ENCODE data around the gene PRR12.
"Not testable (repeated sequence)": the region's sequence is repeated elsewhere in the genome, so short reads cannot be mapped to it uniquely, and the experiment has no call there.

The PRR12 gene

GRCh38 chr19:49633273-49633672, 42.3 kb downstream of the PRR12 start:
- not testable (repeated sequence) for H3K27ac ChIP-seq (ENCODE audit: low read depth, low read length); H3K27me3 ChIP-seq (ENCODE audit: control insufficient read depth in 1 of 2, insufficient read depth in 2 of 2, low read length in 2 of 2); H3K9ac ChIP-seq (ENCODE audit: low read depth in 1 of 2, low read length in 2 of 2); H3K9me3 ChIP-seq (ENCODE audit: control insufficient read depth in 1 of 2, low read length in 2 of 2); H3K36me3 ChIP-seq (ENCODE audit: control insufficient read depth in 1 of 2, insufficient read depth in 2 of 2, low read length in 2 of 2); H3K4me3 ChIP-seq (ENCODE audit: low read depth in 1 of 2, low read length in 2 of 2)
- peaks cover 9 to 14% of the 10 kb centered on the region in 2 donors for H3K4me1 ChIP-seq (ENCODE audit: control insufficient read depth in 1 of 2, insufficient read depth in 2 of 2, low read length in 2 of 2)

- Histone ChIP-seq H3K9me3 (ENCODE audit: control insufficient read depth in 1 of 2, low read length in 2 of 2) (no peaks in the 10 kb centered on the region), H3K27ac (ENCODE audit: low read depth, low read length) (no peak overlapping the region), H3K36me3 (ENCODE audit: control insufficient read depth in 1 of 2, insufficient read depth in 2 of 2, low read length in 2 of 2) (no peaks in the 10 kb centered on the region), H3K4me1 (ENCODE audit: control insufficient read depth in 1 of 2, insufficient read depth in 2 of 2, low read length in 2 of 2) (peaks cover 22 to 27% of the 10 kb centered on the region in 2 donors), H3K27me3 (ENCODE audit: control insufficient read depth in 1 of 2, insufficient read depth in 2 of 2, low read length in 2 of 2) (no peaks in the 10 kb centered on the region), H3K9ac (ENCODE audit: low read depth in 1 of 2, low read length in 2 of 2) (no peak overlapping the region), H3K4me3 (ENCODE audit: low read depth in 1 of 2, low read length in 2 of 2) (no peak overlapping the region)
Observed at GRCh38 chr19:49635530-49636232, 44.7 kb downstream of the PRR12 start.

GRCh38 chr19:49636233-49636932, 45.4 kb downstream of the PRR12 start:
- Histone ChIP-seq H3K27ac (ENCODE audit: low read depth, low read length) (no peak overlapping the region), H3K27me3 (ENCODE audit: control insufficient read depth in 1 of 2, insufficient read depth in 2 of 2, low read length in 2 of 2) (no peaks in the 10 kb centered on the region), H3K4me3 (ENCODE audit: low read depth in 1 of 2, low read length in 2 of 2) (no peak overlapping the region), H3K9me3 (ENCODE audit: control insufficient read depth in 1 of 2, low read length in 2 of 2) (no peaks in the 10 kb centered on the region), H3K36me3 (ENCODE audit: control insufficient read depth in 1 of 2, insufficient read depth in 2 of 2, low read length in 2 of 2) (no peaks in the 10 kb centered on the region), H3K9ac (ENCODE audit: low read depth in 1 of 2, low read length in 2 of 2) (no peak overlapping the region), H3K4me1 (ENCODE audit: control insufficient read depth in 1 of 2, insufficient read depth in 2 of 2, low read length in 2 of 2) (peaks cover 20 to 22% of the 10 kb centered on the region in 2 donors)

GRCh38 chr19:49637821-49638738, 47.1 kb downstream of the PRR12 start:
- peak overlapping the region; percentile 30 to 58 for H3K9ac ChIP-seq (ENCODE audit: low read depth in 1 of 2, low read length in 2 of 2)
- H3K4me1 ChIP-seq (ENCODE audit: control insufficient read depth in 1 of 2, insufficient read depth in 2 of 2, low read length in 2 of 2), result peaks cover 25 to 27% of the 10 kb centered on the region in 2 donors
- no peaks in the 10 kb centered on the region for H3K27me3 ChIP-seq (ENCODE audit: control insufficient read depth in 1 of 2, insufficient read depth in 2 of 2, low read length in 2 of 2)
- H3K9me3 ChIP-seq (ENCODE audit: control insufficient read depth in 1 of 2, low read length in 2 of 2), result peaks cover 0 to 2% of the 10 kb centered on the region in 2 donors
- H3K4me3 ChIP-seq (ENCODE audit: low read depth in 1 of 2, low read length in 2 of 2), result peak overlapping the region; percentile 40 to 52
- peak overlapping the region; percentile 41 for H3K27ac ChIP-seq (ENCODE audit: low read depth, low read length)
- H3K36me3 ChIP-seq (ENCODE audit: control insufficient read depth in 1 of 2, insufficient read depth in 2 of 2, low read length in 2 of 2), result no peaks in the 10 kb centered on the region

- Histone ChIP-seq H3K4me1 (ENCODE audit: control insufficient read depth in 1 of 2, insufficient read depth in 2 of 2, low read length in 2 of 2) (peaks cover 34 to 38% of the 10 kb centered on the region in 2 donors), H3K27ac (ENCODE audit: low read depth, low read length) (peak overlapping the region; percentile 76), H3K9me3 (ENCODE audit: control insufficient read depth in 1 of 2, low read length in 2 of 2) (peaks cover 0 to 2% of the 10 kb centered on the region in 2 donors), H3K36me3 (ENCODE audit: control insufficient read depth in 1 of 2, insufficient read depth in 2 of 2, low read length in 2 of 2) (no peaks in the 10 kb centered on the region), H3K4me3 (ENCODE audit: low read depth in 1 of 2, low read length in 2 of 2) (peak overlapping the region; percentile 72 to 74), H3K27me3 (ENCODE audit: control insufficient read depth in 1 of 2, insufficient read depth in 2 of 2, low read length in 2 of 2) (no peaks in the 10 kb centered on the region), H3K9ac (ENCODE audit: low read depth in 1 of 2, low read length in 2 of 2) (peak overlapping the region; percentile 76 to 79)
Observed at GRCh38 chr19:49639401-49640112, 48.6 kb downstream of the PRR12 start.

GRCh38 chr19:49640113-49640898, 49.3 kb downstream of the PRR12 start, which contains the start of gene RRAS:
RRAS (minus strand) TSS chr19:49640143; CDS start chr19:49640098, 45 bp downstream.
- no peaks in the 10 kb centered on the region for H3K27me3 ChIP-seq (ENCODE audit: control insufficient read depth in 1 of 2, insufficient read depth in 2 of 2, low read length in 2 of 2)
- H3K27ac ChIP-seq (ENCODE audit: low read depth, low read length), result peak within 1 kb of the TSS; percentile 99
- peaks cover 34 to 38% of the 10 kb centered on the region in 2 donors for H3K4me1 ChIP-seq (ENCODE audit: control insufficient read depth in 1 of 2, insufficient read depth in 2 of 2, low read length in 2 of 2)
- peaks cover 0 to 2% of the 10 kb centered on the region in 2 donors for H3K9me3 ChIP-seq (ENCODE audit: control insufficient read depth in 1 of 2, low read length in 2 of 2)
- H3K4me3 ChIP-seq (ENCODE audit: low read depth in 1 of 2, low read length in 2 of 2), result peak within 1 kb of the TSS; percentile 72 to 81
- H3K36me3 ChIP-seq (ENCODE audit: control insufficient read depth in 1 of 2, insufficient read depth in 2 of 2, low read length in 2 of 2), result peaks cover 4 to 6% of the 10 kb centered on the region in 2 donors
- peak within 1 kb of the TSS; percentile 92 to 99 for H3K9ac ChIP-seq (ENCODE audit: low read depth in 1 of 2, low read length in 2 of 2)

GRCh38 chr19:49641688-49642491, 50.9 kb downstream of the PRR12 start, which contains the start of gene SCAF1:
SCAF1 (plus strand) TSS chr19:49642209; CDS start chr19:49645027, 2,818 bp downstream.
- H3K36me3 ChIP-seq (ENCODE audit: control insufficient read depth in 1 of 2, insufficient read depth in 2 of 2, low read length in 2 of 2), result peaks cover 8 to 22% of the 10 kb centered on the region in 2 donors
- H3K4me3 ChIP-seq (ENCODE audit: low read depth in 1 of 2, low read length in 2 of 2), result peak within 1 kb of the TSS; percentile 94 to 100
- no peaks in the 10 kb centered on the region for H3K27me3 ChIP-seq (ENCODE audit: control insufficient read depth in 1 of 2, insufficient read depth in 2 of 2, low read length in 2 of 2)
- H3K27ac ChIP-seq (ENCODE audit: low read depth, low read length), result peak within 1 kb of the TSS; percentile 99
- H3K4me1 ChIP-seq (ENCODE audit: control insufficient read depth in 1 of 2, insufficient read depth in 2 of 2, low read length in 2 of 2), result peaks cover 34 to 38% of the 10 kb centered on the region in 2 donors
- H3K9ac ChIP-seq (ENCODE audit: low read depth in 1 of 2, low read length in 2 of 2), result peak within 1 kb of the TSS; percentile 93 to 99
- peaks cover 0 to 2% of the 10 kb centered on the region in 2 donors for H3K9me3 ChIP-seq (ENCODE audit: control insufficient read depth in 1 of 2, low read length in 2 of 2)

- peaks cover 0 to 2% of the 10 kb centered on the region in 2 donors for H3K9me3 ChIP-seq (ENCODE audit: control insufficient read depth in 1 of 2, low read length in 2 of 2)
- peak overlapping the region; percentile 93 to 99 for H3K9ac ChIP-seq (ENCODE audit: low read depth in 1 of 2, low read length in 2 of 2)
- H3K4me1 ChIP-seq (ENCODE audit: control insufficient read depth in 1 of 2, insufficient read depth in 2 of 2, low read length in 2 of 2), result peaks cover 34 to 38% of the 10 kb centered on the region in 2 donors
- H3K4me3 ChIP-seq (ENCODE audit: low read depth in 1 of 2, low read length in 2 of 2), result peak overlapping the region; percentile 94 to 100
- H3K27me3 ChIP-seq (ENCODE audit: control insufficient read depth in 1 of 2, insufficient read depth in 2 of 2, low read length in 2 of 2), result no peaks in the 10 kb centered on the region
- peak overlapping the region; percentile 82 for H3K27ac ChIP-seq (ENCODE audit: low read depth, low read length)
- H3K36me3 ChIP-seq (ENCODE audit: control insufficient read depth in 1 of 2, insufficient read depth in 2 of 2, low read length in 2 of 2), result peaks cover 15 to 29% of the 10 kb centered on the region in 2 donors
Observed at GRCh38 chr19:49642492-49643035, 51.6 kb downstream of the PRR12 start.

Data from duodenal mucosa (tissue), 2 donors.